Panc1 (cell line): ENCODE results near the gene TBX19. TPM values are rescaled to one million over a fixed set of nuclear protein-coding genes. Genes with fewer than 3 reads are reported as not detected.

Source experiments
- ATAC-seq: fragments of 200-7000 bp; cut with Tn5 transposase; 2 replicates; pipeline ENCODE4 v1.9.1; 2020; ENCODE audit warnings: mild to moderate bottlenecking, moderate library complexity
- BruUV-seq: library from RNA; stranded (reverse); fragments of 400-500 nt; replicated peaks from 2 replicates; lab custom pipeline; 2021; lab: Mats Ljungman, UMichigan
- CTCF ChIA-PET: fragments of 300-600 bp; sonication (Branson Sonifier 250); formaldehyde crosslinking; loops from one replicate; lab custom pipeline; 2022; ENCODE audit warnings: antibody characterized with exemption; lab: Charles Lee
- POLR2A ChIA-PET: fragments of 300-600 bp; sonication (Branson Sonifier 250); formaldehyde crosslinking; loops from one replicate; lab custom pipeline; 2022; ENCODE audit warnings: antibody characterized with exemption; lab: Charles Lee
- DNase-seq: peaks from one replicate; pipeline ENCODE4 v3.0.0-alpha.2; 2010; ENCODE audit warnings: low read depth, low spot score
- H3K27ac ChIP-seq: 2 replicates; pipeline ENCODE4 v1.5.1; 2011; ENCODE audit warnings: mild to moderate bottlenecking, low read length, inconsistent platforms
- H3K27me3 ChIP-seq: fragments of 200-500 bp; sonication (Bioruptor generic); 2 replicates; pipeline ENCODE4 v1.6.0; 2014; ENCODE audit warnings: low read length, inconsistent platforms; ENCODE audit not compliant: control insufficient read depth, insufficient read depth
- H3K36me3 ChIP-seq: fragments of 200-500 bp; sonication (Bioruptor generic); 2 replicates; pipeline ENCODE4 v1.5.1; 2014; ENCODE audit warnings: inconsistent platforms, mild to moderate bottlenecking, low read length, moderate library complexity; ENCODE audit not compliant: control insufficient read depth, insufficient read depth
- H3K4me1 ChIP-seq: 2 replicates; pipeline ENCODE4 v1.5.1; 2011; ENCODE audit warnings: inconsistent platforms, mild to moderate bottlenecking, low read length, moderate library complexity; ENCODE audit not compliant: control insufficient read depth, insufficient read depth
- H3K4me3 ChIP-seq, 2 experiments: 2 replicates each; pipeline ENCODE4 v1.5.1; 2011 to 2012; ENCODE audit warnings: low read depth in 2 of 2, low read length in 2 of 2, mild to moderate bottlenecking in 2 of 2, inconsistent platforms in 1 of 2, moderate library complexity in 1 of 2
- H3K9me3 ChIP-seq: fragments of 200-500 bp; sonication (Bioruptor generic); 2 replicates; pipeline ENCODE4 v1.5.1; 2014; ENCODE audit warnings: low read depth, mild to moderate bottlenecking, inconsistent platforms, low read length, moderate library complexity; ENCODE audit not compliant: control insufficient read depth, insufficient read depth
- CTCF ChIP-seq: fragments of 450-650 bp; IDR thresholded peaks from 2 replicates; pipeline ENCODE4 v1.5.1; 2017; ENCODE audit warnings: mild to moderate bottlenecking
- POLR2AphosphoS5 ChIP-seq: IDR thresholded peaks from 2 replicates; pipeline ENCODE4 v1.6.1; 2012; ENCODE audit warnings: mild to moderate bottlenecking, low read depth, low read length, moderate library complexity
- REST ChIP-seq, 2 experiments: IDR thresholded peaks; 2 replicates each; pipeline ENCODE4 v1.6.1; 2011 to 2012; ENCODE audit warnings: low read depth in 2 of 2, control low read depth in 1 of 2, low read length in 1 of 2, mild to moderate bottlenecking in 1 of 2, moderate library complexity in 1 of 2; ENCODE audit not compliant: insufficient read depth in 1 of 2
- SIN3A ChIP-seq: IDR thresholded peaks from 2 replicates; pipeline ENCODE4 v1.6.1; 2012; ENCODE audit warnings: low read depth, mild to moderate bottlenecking, low read length, moderate library complexity, borderline replicate concordance; ENCODE audit not compliant: insufficient read depth
- TCF7L2 ChIP-seq: IDR thresholded peaks from 2 replicates; pipeline ENCODE4 v1.6.1; 2011; ENCODE audit warnings: mild to moderate bottlenecking, low read depth, low read length, inconsistent platforms
- in situ Hi-C: cut with HindIII; loops from 2 replicates; pipeline ENCODE4 v1.10.0; 2016; ENCODE audit warnings: low sequenced_read_pairs, low pct_unique_long_range_greater_than_20kb
- intact Hi-C: fragments of 100-400 bp; cut with micrococcal nuclease; formaldehyde crosslinking; loops from one replicate; pipeline ENCODE4 v1.10.0; 2022; ENCODE audit not compliant: unreplicated experiment
- total RNA-seq: library from RNA; stranded (reverse); gene quantifications from one replicate; pipeline ENCODE4 v1.2.1, GENCODE V29; 2021; ENCODE audit not compliant: unreplicated experiment

TBX19 gene
- total RNA-seq, 1 experiment from 2014 or later, result 2.2 TPM

GRCh38 chr1:168288311-168289052 is 7.8 kb downstream of the TBX19 start:
- H3K27ac ChIP-seq, result no peak overlapping the region
- no peak for ATAC-seq
- CTCF ChIA-PET, result no interaction called here
- no peaks in the 10 kb centered on the region for H3K27me3 ChIP-seq
- BruUV-seq, result no TSS peak
- no peak overlapping the region for H3K4me3 ChIP-seq
- TF ChIP-seq REST (IDR thresholded peaks at IDR 0.05; ENCODE audit: insufficient read depth in 1 of 2, low read depth in 2 of 2, low read length in 1 of 2), result no peak
- TF ChIP-seq POLR2AphosphoS5, result no peak
- no peak for TF ChIP-seq TCF7L2
- no peak for TF ChIP-seq CTCF
- no peak for TF ChIP-seq SIN3A
- POLR2A ChIA-PET, result no interaction called here
- no peaks in the 10 kb centered on the region for H3K9me3 ChIP-seq
- no peaks in the 10 kb centered on the region; the same call in 1 of the 2 replicates for H3K4me1 ChIP-seq
- DNase-seq, result no peak
- intact Hi-C loops, result no loop called here
- H3K36me3 ChIP-seq, result no peaks in the 10 kb centered on the region
- in situ Hi-C loops, result no loop called here

GRCh38 chr1:168291222-168291837 is 10.7 kb downstream of the TBX19 start:
- BruUV-seq, result no TSS peak
- Histone ChIP-seq H3K27me3 (no peaks in the 10 kb centered on the region), H3K27ac (no peak overlapping the region), H3K9me3 (no peaks in the 10 kb centered on the region), H3K36me3 (no peaks in the 10 kb centered on the region), H3K4me1 (no peaks in the 10 kb centered on the region), H3K4me3 (no peak overlapping the region)
- in situ Hi-C loops, result no loop called here
- CTCF ChIA-PET, result no interaction called here
- intact Hi-C loops, result no loop called here
- no peak for ATAC-seq
- TF ChIP-seq TCF7L2 (no peak), REST (IDR thresholded peaks at IDR 0.05; ENCODE audit: insufficient read depth in 1 of 2, low read depth in 2 of 2, low read length in 1 of 2) (no peak), CTCF (no peak), SIN3A (no peak), POLR2AphosphoS5 (no peak)
- POLR2A ChIA-PET, result no interaction called here
- no peak for DNase-seq
